ENCODE data around the gene MYO7A. TPM values are rescaled to one million over a fixed set of nuclear protein-coding genes. Genes with fewer than 3 reads are reported as not detected.

The MYO7A gene
- 0.47 TPM for total RNA-seq

GRCh38 chr11:77127920-77128691 is at the start of gene MYO7A:
MYO7A (plus strand) TSS chr11:77128246; CDS start chr11:77130635, 2,389 bp downstream.
- DNase-seq: no peak

- DNase-seq: no peak
Observed at GRCh38 chr11:77079666-77080065, 48.4 kb upstream of the MYO7A start.

DNA sequence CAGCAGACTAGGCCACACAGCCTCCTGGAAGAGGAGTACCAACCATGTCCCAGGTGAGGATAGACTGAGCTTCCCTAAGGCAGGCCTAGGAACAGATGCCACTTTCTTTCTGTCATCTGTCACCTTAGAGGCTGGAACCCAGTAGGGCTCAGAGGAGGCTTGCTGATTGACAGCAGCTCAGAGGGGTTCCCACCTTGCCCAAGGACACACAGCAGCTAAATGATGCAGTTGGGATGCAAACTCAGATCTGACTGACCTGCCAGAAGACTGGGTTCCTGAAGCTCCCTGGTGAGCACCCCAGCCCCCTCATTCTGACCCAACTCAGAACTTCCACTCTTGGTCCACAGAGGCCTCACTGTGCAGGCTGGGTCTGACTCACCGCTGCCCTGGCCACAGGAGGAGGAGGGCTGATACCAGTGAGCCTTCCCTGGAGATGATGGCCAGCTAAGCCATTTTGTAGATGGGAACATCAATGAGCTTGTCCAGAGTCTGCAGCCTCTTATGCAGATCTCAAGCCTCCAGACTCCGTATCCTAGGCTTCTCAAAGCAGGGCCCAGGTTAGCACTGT is 47.3 kb upstream of the MYO7A start:
- DNase-seq: no peak

- DNase-seq: no peak
Observed at GRCh38 chr11:77081381-77081851, 46.6 kb upstream of the MYO7A start.

- no peak for DNase-seq
Observed at GRCh38 chr11:77081976-77082836, 45.8 kb upstream of the MYO7A start.

GRCh38 chr11:77082838-77083565 is 45.0 kb upstream of the MYO7A start:
- no peak for DNase-seq

DNA sequence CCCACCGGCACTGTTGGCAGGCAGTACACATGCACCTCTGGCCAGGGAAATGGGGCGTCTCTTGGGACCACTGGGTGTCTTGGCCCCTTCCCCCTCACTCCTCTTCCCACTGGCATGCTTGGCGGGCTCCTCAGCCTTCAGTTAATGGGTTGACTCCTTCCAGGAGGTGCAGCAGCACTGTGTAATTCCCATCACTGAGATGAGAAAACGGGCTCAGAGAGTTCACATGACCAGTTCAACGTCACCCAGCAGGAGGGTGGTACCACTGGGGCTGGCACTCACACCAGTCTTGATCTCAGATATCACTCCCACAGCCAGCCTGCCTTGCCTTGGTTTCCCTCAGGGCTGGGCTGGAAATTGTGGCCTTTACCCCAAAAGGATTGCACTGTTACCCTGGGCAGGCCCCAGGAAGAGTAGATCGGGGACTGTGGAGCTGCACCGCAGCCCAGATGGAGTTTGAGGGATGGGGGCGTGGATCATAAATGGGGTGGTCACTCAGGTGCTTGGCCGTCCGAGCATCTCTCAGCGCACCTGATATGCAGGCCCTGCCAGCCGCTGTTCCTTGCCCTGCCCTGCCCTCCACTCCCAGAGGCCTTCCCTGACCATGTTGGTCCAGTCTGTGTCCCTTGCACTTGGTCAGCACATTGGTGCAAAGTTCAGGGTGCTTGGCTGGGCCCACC is 44.3 kb upstream of the MYO7A start:
- no peak for DNase-seq

- no peak for DNase-seq
Observed at GRCh38 chr11:77084581-77085191, 43.4 kb upstream of the MYO7A start.

- no peak for DNase-seq
Observed at GRCh38 chr11:77085652-77086051, 42.4 kb upstream of the MYO7A start.

DNA sequence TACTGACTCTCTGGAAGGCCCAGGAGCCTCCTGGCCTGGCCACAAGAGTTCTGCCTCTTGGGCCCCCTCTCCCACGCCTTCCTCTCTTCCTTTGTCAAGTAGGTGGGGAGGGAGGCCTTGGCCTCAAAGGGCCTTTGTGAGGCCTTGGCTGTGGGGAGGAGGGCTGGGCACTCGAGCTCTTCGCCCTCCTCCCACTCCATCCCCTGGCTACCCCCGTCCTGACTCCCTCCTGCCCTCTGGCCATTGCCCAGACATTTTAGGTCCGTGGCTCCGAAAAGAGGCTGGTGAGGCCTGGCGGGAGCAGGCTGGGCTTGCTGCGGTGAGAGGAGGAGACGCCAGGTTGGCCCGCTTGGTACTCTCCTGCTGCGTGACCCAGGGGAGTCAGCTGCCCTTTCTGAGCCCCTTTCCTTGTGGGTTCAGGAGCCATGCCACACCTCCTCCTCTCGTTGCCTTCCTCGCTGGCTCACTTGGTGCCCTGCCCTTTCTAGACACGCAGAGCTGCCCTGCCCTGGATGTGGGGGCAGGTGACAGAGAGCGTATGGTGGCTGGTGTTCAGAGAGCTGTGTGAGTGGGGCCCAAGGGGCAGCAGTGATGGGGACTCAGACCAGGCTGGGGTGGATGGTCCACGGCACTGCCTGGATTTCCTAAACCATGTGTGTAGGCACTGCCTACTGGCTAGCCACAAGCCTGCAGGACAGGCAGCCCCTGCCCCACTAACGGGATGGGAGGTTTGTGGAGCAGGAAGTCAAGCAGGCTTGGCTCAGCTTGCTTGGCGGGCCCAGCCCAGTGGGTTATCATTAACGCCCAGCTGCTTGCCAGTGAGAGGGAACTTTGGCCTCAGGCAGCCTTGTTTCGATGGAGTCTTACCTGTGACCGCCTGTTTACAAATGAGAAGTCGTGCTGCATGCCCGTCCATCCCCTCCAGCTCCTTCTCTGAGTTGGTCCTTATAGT is 41.2 kb upstream of the MYO7A start:
- DNase-seq: no peak

DNA sequence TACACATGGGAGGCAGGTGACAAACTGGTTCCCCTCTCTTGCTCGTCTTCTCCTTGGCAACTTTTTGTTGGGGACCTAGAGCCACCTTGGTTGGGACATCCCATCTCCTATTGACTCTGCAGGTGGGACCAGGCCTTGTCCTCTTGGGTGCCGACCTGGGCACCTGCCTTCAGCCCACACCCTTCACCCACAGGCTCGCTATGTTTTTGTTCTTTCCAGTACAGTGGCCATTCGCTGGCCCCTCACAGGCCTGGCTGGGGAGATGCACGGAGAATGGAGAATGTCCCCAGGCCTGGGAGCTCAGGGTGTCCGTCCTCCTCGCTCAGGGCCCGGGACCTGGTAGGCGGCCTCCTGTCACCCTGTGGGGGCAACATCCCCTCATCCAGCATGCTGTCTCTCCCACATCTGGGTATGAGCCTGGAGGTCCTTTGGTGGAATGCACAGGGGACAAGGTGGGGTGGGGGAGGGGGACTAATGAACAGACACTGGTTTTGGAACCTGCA is 40.3 kb upstream of the MYO7A start:
- no peak for DNase-seq

DNA sequence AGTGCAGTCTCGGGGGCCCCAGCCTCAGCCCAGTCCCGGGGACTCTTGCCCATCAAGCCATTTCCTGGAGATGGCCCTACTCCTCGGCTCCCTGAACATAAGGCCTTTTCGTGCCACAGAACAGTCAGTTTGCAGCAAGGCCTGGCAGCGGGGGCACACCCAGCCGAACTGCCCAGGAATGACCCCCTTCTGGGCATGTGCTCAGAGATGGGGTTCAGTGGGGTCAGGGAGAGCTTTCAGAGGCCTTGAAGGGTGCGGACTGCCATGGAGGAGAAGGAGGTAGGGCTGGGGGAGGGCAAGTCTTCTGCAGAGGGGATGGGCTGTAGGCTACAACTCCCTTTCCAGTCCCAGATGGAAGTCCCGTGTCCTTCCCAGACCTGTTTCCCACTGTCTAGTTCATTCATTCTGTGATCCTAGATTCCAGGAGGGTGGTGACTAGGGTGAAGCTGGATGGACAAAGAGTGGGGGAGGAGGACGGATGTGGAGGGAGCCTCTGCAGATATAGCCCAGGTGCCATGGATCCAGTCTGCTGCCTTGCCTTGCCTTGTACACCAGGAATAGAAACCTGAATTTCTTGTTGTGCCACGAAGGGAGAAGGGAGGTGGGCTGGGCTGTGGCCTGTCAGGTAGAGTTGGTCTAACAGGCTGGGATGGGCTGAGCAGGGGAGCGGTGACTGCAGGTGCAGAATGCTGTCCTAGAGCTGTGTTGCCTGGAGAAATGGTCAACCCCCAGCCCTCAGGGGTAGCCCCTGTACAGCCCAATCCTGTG is 39.6 kb upstream of the MYO7A start:
- DNase-seq: no peak

GRCh38 chr11:77089004-77089545 is 39.0 kb upstream of the MYO7A start:
- DNase-seq: no peak

GRCh38 chr11:77090046-77090372 is 38.0 kb upstream of the MYO7A start:
- no peak for DNase-seq

DNA sequence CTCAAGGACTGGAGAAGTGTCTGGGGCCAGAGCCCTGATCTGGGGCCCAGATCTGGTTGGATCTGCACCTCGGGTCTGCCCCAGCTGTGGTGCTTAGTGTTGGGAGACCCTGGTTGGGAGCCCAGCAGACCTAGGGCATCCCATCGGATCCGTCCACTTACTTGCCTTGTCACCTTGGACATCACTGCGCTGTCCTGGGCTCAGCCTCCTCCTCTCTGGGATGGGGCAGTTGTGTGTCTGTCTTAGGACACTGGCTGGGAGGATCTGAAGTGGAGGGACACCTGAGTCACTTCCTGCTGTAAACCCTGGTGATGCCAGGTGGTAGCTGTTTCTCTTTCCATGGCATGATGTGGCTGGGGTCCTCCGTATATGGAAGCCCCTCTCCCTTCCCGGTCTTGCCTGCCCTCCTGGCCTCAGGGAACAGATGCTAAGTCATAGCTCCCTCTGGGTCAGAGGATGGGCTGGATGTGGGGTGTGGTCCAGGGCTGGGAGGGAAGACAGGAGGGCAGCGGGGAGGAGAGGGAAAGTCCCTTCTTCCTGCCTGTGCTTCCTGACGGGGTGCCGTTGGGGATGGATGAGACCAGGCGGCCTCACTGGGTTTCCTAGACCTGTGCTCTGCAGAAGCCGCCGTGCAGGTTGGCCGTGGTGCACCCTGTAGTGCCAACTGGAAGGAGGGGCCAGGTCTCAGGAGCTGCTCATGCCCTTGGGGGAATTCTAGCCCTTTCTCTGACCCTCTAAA is 37.5 kb upstream of the MYO7A start:
- DNase-seq: no peak

DNA sequence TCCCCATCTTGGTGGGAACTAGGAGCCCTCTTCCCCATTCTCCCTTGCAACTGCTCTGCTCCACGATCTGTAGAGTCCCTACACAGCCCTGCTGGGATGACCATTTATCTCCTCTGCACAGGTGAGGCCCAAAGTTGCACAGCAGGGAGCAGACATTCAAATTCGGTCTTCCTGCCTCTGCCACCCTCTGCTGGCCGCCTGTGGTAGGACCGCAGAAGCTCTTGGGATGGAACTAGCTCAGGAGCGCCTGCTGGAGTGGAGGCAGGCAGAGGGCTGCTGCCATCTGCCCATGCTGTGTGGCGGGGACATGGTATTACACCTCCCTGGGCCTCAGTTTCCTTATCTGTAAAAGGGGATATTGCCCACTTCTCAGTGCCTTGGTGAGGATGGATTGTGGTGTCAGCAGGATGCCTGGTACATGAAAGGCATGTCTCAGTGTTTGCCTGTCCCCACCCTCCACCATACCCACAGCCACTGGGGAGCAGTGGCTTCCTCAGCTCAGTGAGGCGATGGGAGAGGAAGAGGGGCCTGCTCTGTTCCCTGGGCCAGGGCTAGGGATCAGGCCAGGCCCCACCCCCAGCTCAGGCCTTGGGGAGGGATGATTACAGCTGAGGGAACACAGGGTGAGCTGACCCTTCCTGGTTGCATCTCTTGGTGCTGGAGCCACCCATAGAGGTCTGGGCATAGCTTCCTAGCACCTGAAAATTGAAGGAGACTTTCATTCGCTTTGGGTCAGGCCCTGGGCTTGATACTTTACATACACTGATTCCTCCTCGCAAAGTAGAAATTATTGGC is 36.7 kb upstream of the MYO7A start:
- peak; percentile 58 for DNase-seq

- DNase-seq: no peak
Observed at GRCh38 chr11:77092382-77092781, 35.7 kb upstream of the MYO7A start.
